K562 (cell line): ENCODE data around the gene ANP32B. TPM values are rescaled to one million over a fixed set of nuclear protein-coding genes. Genes with fewer than 3 reads are reported as not detected.
A peak's percentile ranks its signal among the peaks of the same experiment; 100 is the strongest.

Experiments
- ATAC-seq: fragments of 200-7000 bp; cut with Tn5 transposase; 3 replicates; pipeline ENCODE4 v1.9.1; 2020; ENCODE audit warnings: moderate library complexity
- BruUV-seq: library from RNA; stranded (reverse); fragments of 400-500 nt; replicated peaks from 2 replicates; lab custom pipeline; 2021; lab: Mats Ljungman, UMichigan
- CTCF ChIA-PET: fragments of 300-600 bp; formaldehyde crosslinking; extraction: SDS; loops from one replicate; lab custom pipeline; 2021; ENCODE audit warnings: low intra/inter-chr PET ratio; lab: Yijun Ruan, JAX
- POLR2A ChIA-PET: fragments of 300-600, 350-650 bp; sonication (Branson Sonifier 250); formaldehyde crosslinking; extraction: SDS; loops from one replicate; lab custom pipeline; 2021; ENCODE audit warnings: antibody characterized with exemption, inconsistent platforms; lab: Yijun Ruan, JAX
- DNase-seq, 4 experiments: peaks; one replicate each; pipeline versions ENCODE4 v3.0.0 to v3.0.0-alpha.2; 2011 to 2018; ENCODE audit warnings: low spot score in 3 of 4, mixed read lengths in 3 of 4; ENCODE audit errors: extremely low read depth in 1 of 4
- FAIRE-seq: peaks from 2 replicates; lab custom pipeline; 2011; peaks lifted over from hg19 to GRCh38; lab: Jason Lieb, UNC
- H2AFZ ChIP-seq: 2 replicates; pipeline ENCODE4 v1.6.0; 2011; ENCODE audit warnings: low read depth, low read length, control low read depth, inconsistent platforms
- H3K27ac ChIP-seq: fragments of 200-600 bp; 3 replicates; pipeline ENCODE4 v1.8.0; 2011; ENCODE audit warnings: low read depth, mild to moderate bottlenecking, control low read depth, inconsistent platforms, low read length, moderate library complexity, mixed read lengths; ENCODE audit errors: extremely low read depth
- H3K27me3 ChIP-seq, 2 experiments: fragments of 300-600 bp in 1 of 2; 2 replicates in 1 of 2; 3 replicates in 1 of 2; pipeline versions ENCODE4 v1.6.0 to v1.8.0; 2011; ENCODE audit warnings: inconsistent platforms in 2 of 2, low read length in 2 of 2, mild to moderate bottlenecking in 1 of 2, mixed read lengths in 1 of 2, moderate library complexity in 1 of 2; ENCODE audit not compliant: control insufficient read depth in 2 of 2, insufficient read depth in 2 of 2
- H3K36me3 ChIP-seq: fragments of 300-600 bp; 3 replicates; pipeline ENCODE4 v1.8.0; 2011; ENCODE audit warnings: mild to moderate bottlenecking, low read length, inconsistent platforms; ENCODE audit not compliant: control insufficient read depth, insufficient read depth
- H3K4me1 ChIP-seq, 2 experiments: fragments of 200-600 bp in 1 of 2; replicated peaks in 1 of 2; 2 replicates in 1 of 2; 3 replicates in 1 of 2; pipeline versions ENCODE4 v1.5.1 to v1.8.0; 2011; ENCODE audit warnings: inconsistent platforms in 2 of 2, low read length in 2 of 2, mild to moderate bottlenecking in 1 of 2, mixed read lengths in 1 of 2, moderate library complexity in 1 of 2; ENCODE audit not compliant: control insufficient read depth in 2 of 2, insufficient read depth in 2 of 2
- H3K4me2 ChIP-seq: 2 replicates; pipeline ENCODE4 v1.6.1; 2011; ENCODE audit warnings: low read length, control low read depth, inconsistent platforms, mixed read lengths; ENCODE audit not compliant: insufficient read depth
- H3K4me3 ChIP-seq: fragments of 200-600 bp; sonication (generic), shearing (Covaris generic); 2 replicates; pipeline ENCODE4 v1.5.1; 2016; ENCODE audit warnings: control low read depth, inconsistent platforms
- H3K79me2 ChIP-seq: fragments of 200-600 bp; 3 replicates; pipeline ENCODE4 v1.8.0; 2011; ENCODE audit warnings: low read length, inconsistent platforms; ENCODE audit not compliant: control insufficient read depth, insufficient read depth
- H3K9ac ChIP-seq, 2 experiments: 2 replicates each; pipeline versions ENCODE4 v1.6.0 to v1.6.1; 2011; ENCODE audit warnings: low read depth in 2 of 2, low read length in 2 of 2, control low read depth in 1 of 2, inconsistent platforms in 1 of 2, mild to moderate bottlenecking in 1 of 2, mixed read lengths in 1 of 2; ENCODE audit not compliant: insufficient read depth in 1 of 2
- H3K9me1 ChIP-seq: one replicate; pipeline ENCODE4 v1.6.0; 2011; ENCODE audit warnings: inconsistent platforms, mild to moderate bottlenecking, low read length, moderate library complexity; ENCODE audit not compliant: control insufficient read depth, insufficient read depth
- H3K9me3 ChIP-seq: replicated peaks from 2 replicates; pipeline ENCODE4 v1.5.1; 2011; ENCODE audit warnings: low read depth, low read length, inconsistent platforms; ENCODE audit not compliant: control insufficient read depth, insufficient read depth
- H4K20me1 ChIP-seq: replicated peaks from 2 replicates; pipeline ENCODE4 v1.6.1; 2011; ENCODE audit warnings: low read length, inconsistent platforms, mixed read lengths; ENCODE audit not compliant: control insufficient read depth, insufficient read depth
- E2F4 ChIP-seq: sonication (generic); formaldehyde crosslinking; IDR thresholded peaks from 2 replicates; pipeline ENCODE4 v1.8.0; 2022; ENCODE audit warnings: mild to moderate bottlenecking, low read depth, missing genetic modification reagents
- EGR1 ChIP-seq: fragments of 450-650 bp; conservative IDR thresholded peaks from 2 replicates; pipeline ENCODE4 v1.6.1; 2017; ENCODE audit warnings: mild to moderate bottlenecking
- ETS2 ChIP-seq: IDR thresholded peaks from 2 replicates; pipeline ENCODE4 v1.6.1; 2016; ENCODE audit warnings: borderline replicate concordance, missing genetic modification characterization, mild to moderate bottlenecking, moderate library complexity, missing compliant biosample characterization; ENCODE audit not compliant: poor library complexity, severe bottlenecking
- MEF2D ChIP-seq: conservative IDR thresholded peaks from 2 replicates; pipeline ENCODE4 v1.6.1; 2016; ENCODE audit warnings: low read depth, missing genetic modification characterization, missing compliant biosample characterization
- RBM34 ChIP-seq: fragments of 200-400 bp; formaldehyde crosslinking; IDR thresholded peaks from 2 replicates; pipeline ENCODE4 v1.6.1; 2018; ENCODE audit warnings: low read length, borderline replicate concordance; ENCODE audit not compliant: insufficient read depth
- RFX1 ChIP-seq: fragments of 450-650 bp; IDR thresholded peaks from 2 replicates; pipeline ENCODE4 v1.6.1; 2016; ENCODE audit warnings: mild to moderate bottlenecking, moderate library complexity
- TGIF2 ChIP-seq: sonication (generic); formaldehyde crosslinking; IDR thresholded peaks from 2 replicates; pipeline ENCODE4 v1.8.1; 2022; ENCODE audit warnings: mild to moderate bottlenecking, missing genetic modification reagents, moderate library complexity
- ZKSCAN8 ChIP-seq: fragments of 200-800 bp; sonication (Bioruptor generic); IDR thresholded peaks from 2 replicates; pipeline ENCODE4 v1.6.1; 2016; ENCODE audit warnings: missing genetic modification characterization, missing compliant biosample characterization
- ZNF277 ChIP-seq: fragments of 250-450 bp; sonication (Bioruptor Pico); IDR thresholded peaks from 2 replicates; pipeline ENCODE4 v1.8.0; 2022; ENCODE audit warnings: inconsistent platforms, mild to moderate bottlenecking, moderate library complexity, borderline replicate concordance
- ZNF644 ChIP-seq: fragments of 200-800 bp; sonication (Bioruptor generic); IDR thresholded peaks from 2 replicates; pipeline ENCODE4 v1.6.1; 2016; ENCODE audit warnings: low read depth, missing genetic modification characterization, missing compliant biosample characterization
- WGBS: fragments of 100-300 bp; shearing (Covaris generic); methylation state at CpG from one replicate; pipeline ENCODE4 v1.1.6; 2016; ENCODE audit warnings: low coverage, mixed read lengths; ENCODE audit not compliant: insufficient coverage; ENCODE audit errors: missing lambda C conversion rate; 5-methylcytosine and 5-hydroxymethylcytosine counted together
- in situ Hi-C: fragments of 300-500 bp; cut with MboI; formaldehyde crosslinking; loops from 4 replicates; pipeline ENCODE4 v1.15.0; 2018; ENCODE audit warnings: inconsistent platforms, mixed read lengths
- intact Hi-C: fragments of 100-400 bp; cut with micrococcal nuclease; formaldehyde crosslinking; loops from 2 replicates; pipeline ENCODE4 v1.14.2; 2022
- polyA plus RNA-seq, 8 experiments: library from polyadenylated mRNA; depleted of rRNA in 4 of 8; stranded (reverse) in 5 of 8; unstranded in 3 of 8; fragments of >200 nt; fragmentation: Nextera tagmentation in 2 of 8; fragmentation: Illumina TruSeq in 1 of 8; extraction: Ambion mirVana in 2 of 8; extraction: Trizol in 1 of 8; gene quantifications; 2 replicates each; pipeline versions ENCODE4 v1.2.1 to v1.2.3, GENCODE V29; 2011 to 2014; ENCODE audit warnings: inconsistent platforms in 1 of 8, missing spikeins in 1 of 8
- total RNA-seq, 7 experiments: library from RNA; depleted of rRNA in 6 of 7; stranded (reverse); fragments of >200 nt in 6 of 7; fragmentation: Illumina TruSeq in 2 of 7; extraction: Trizol in 2 of 7; gene quantifications; 2 replicates each; pipeline versions ENCODE4 v1.2.1 to v1.2.3, GENCODE V29; 2011 to 2021; ENCODE audit warnings: low replicate concordance in 1 of 7
- TF ChIP-seq, protein P1 (sequence below): fragments of 450-650 bp; IDR thresholded peaks from 2 replicates; pipeline ENCODE4 v1.6.1; 2018; ENCODE audit not compliant: partially characterized antibody
- TF ChIP-seq, protein P2 (sequence below), 2 experiments: IDR thresholded peaks; 2 replicates each; pipeline ENCODE4 v1.6.1; 2011; ENCODE audit warnings: borderline replicate concordance in 1 of 2, control low read depth in 1 of 2, low read depth in 1 of 2, low read length in 1 of 2, mild to moderate bottlenecking in 1 of 2, mixed read lengths in 1 of 2, moderate library complexity in 1 of 2; ENCODE audit not compliant: insufficient read depth in 1 of 2, insufficient read length in 1 of 2, poor library complexity in 1 of 2, severe bottlenecking in 1 of 2; ENCODE audit errors: extremely low read depth in 1 of 2
- TF ChIP-seq, protein P3 (sequence below): IDR thresholded peaks from 2 replicates; pipeline ENCODE4 v1.6.1; 2011; ENCODE audit not compliant: insufficient read length; ENCODE audit errors: extremely low read depth

Gene ANP32B
- total and polyA plus RNA-seq, 9 of the 15 experiments (the other 6 are each of a cell fraction or from before 2014, with no cell fraction given) = 68.9 to 815 (median 141) TPM

GRCh38 chr9:98046180-98046543 is 63.0 kb downstream of the ANP32B start:
- BruUV-seq = no TSS peak
- peaks cover 43% of the 10 kb centered on the region for H3K36me3 ChIP-seq
- peak overlapping the region; percentile 76 for H3K4me2 ChIP-seq
- ChIA-PET CTCF (no interaction called here), POLR2A (interaction anchor here (0.6 to 4.7 kb wide), 11 partner anchors 11 to 298 kb away, joined by 3 to 57 read pairs (median 4); partner anchors contain the start of genes HEMGN, NANS and TRMO)
- no peaks in the 10 kb centered on the region for H3K27me3 ChIP-seq
- H2AFZ ChIP-seq = no peak overlapping the region
- intact Hi-C loops = loop anchor here (5.0 kb wide), 2 partner anchors 59 to 124 kb away; partner anchors contain the start of gene TRMO
- peaks cover 61% of the 10 kb centered on the region for H3K79me2 ChIP-seq
- peak overlapping the region; percentile 55 for H3K4me3 ChIP-seq
- FAIRE-seq (no peak), ATAC-seq (peak; percentile 33), DNase-seq (no peak)
- H4K20me1 ChIP-seq = no peaks in the 10 kb centered on the region
- 3% methylated on average over 9 of the region's 9 CpGs for WGBS
- H3K9me1 ChIP-seq = no peaks in the 10 kb centered on the region
- H3K4me1 ChIP-seq = peaks cover 12 to 19% of the 10 kb centered on the region in 2 experiments; a peak in 3 of 5 replicates
- H3K9ac ChIP-seq = peak overlapping the region; percentile 64 to 92; a peak in 3 of 4 replicates
- peaks cover 4% of the 10 kb centered on the region; the same call in 1 of the 2 replicates for H3K9me3 ChIP-seq
- in situ Hi-C loops = no loop called here
- peak overlapping the region; percentile 90 for H3K27ac ChIP-seq
- TF ChIP-seq ZKSCAN8 (no peak), EGR1 (no peak), RFX1 (no peak), TGIF2 (no peak), MEF2D (tag) (0 out of 2 replicates have a peak, but pooled peaks have one; percentile 36), ZNF644 (no peak), RBM34 (no peak), ZNF277 (CRISPR knock-in tag) (no peak), ETS2 (tag) (no peak), E2F4 (CRISPR knock-in tag) (no peak)
- TF ChIP-seq, protein P1, sequence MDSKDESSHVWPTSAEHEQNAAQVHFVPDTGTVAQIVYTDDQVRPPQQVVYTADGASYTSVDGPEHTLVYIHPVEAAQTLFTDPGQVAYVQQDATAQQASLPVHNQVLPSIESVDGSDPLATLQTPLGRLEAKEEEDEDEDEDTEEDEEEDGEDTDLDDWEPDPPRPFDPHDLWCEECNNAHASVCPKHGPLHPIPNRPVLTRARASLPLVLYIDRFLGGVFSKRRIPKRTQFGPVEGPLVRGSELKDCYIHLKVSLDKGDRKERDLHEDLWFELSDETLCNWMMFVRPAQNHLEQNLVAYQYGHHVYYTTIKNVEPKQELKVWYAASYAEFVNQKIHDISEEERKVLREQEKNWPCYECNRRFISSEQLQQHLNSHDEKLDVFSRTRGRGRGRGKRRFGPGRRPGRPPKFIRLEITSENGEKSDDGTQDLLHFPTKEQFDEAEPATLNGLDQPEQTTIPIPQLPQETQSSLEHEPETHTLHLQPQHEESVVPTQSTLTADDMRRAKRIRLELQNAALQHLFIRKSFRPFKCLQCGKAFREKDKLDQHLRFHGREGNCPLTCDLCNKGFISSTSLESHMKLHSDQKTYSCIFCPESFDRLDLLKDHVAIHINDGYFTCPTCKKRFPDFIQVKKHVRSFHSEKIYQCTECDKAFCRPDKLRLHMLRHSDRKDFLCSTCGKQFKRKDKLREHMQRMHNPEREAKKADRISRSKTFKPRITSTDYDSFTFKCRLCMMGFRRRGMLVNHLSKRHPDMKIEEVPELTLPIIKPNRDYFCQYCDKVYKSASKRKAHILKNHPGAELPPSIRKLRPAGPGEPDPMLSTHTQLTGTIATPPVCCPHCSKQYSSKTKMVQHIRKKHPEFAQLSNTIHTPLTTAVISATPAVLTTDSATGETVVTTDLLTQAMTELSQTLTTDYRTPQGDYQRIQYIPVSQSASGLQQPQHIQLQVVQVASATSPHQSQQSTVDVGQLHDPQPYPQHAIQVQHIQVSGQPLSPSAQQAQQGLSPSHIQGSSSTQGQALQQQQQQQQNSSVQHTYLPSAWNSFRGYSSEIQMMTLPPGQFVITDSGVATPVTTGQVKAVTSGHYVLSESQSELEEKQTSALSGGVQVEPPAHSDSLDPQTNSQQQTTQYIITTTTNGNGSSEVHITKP = peak; percentile 73
- TF ChIP-seq, protein P2, sequence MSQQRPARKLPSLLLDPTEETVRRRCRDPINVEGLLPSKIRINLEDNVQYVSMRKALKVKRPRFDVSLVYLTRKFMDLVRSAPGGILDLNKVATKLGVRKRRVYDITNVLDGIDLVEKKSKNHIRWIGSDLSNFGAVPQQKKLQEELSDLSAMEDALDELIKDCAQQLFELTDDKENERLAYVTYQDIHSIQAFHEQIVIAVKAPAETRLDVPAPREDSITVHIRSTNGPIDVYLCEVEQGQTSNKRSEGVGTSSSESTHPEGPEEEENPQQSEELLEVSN (IDR thresholded peaks at IDR 0.05; ENCODE audit: borderline replicate concordance in 1 of 2, extremely low read depth in 1 of 2, insufficient read depth in 1 of 2, insufficient read length in 1 of 2, low read depth in 1 of 2, low read length in 1 of 2, poor library complexity in 1 of 2, severe bottlenecking in 1 of 2) = no peak
- TF ChIP-seq, protein P3, sequence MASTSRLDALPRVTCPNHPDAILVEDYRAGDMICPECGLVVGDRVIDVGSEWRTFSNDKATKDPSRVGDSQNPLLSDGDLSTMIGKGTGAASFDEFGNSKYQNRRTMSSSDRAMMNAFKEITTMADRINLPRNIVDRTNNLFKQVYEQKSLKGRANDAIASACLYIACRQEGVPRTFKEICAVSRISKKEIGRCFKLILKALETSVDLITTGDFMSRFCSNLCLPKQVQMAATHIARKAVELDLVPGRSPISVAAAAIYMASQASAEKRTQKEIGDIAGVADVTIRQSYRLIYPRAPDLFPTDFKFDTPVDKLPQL = no peak
